ENCODE data around the gene ZNF664.
"Not testable (repeated sequence)": the region's sequence is repeated elsewhere in the genome, so short reads cannot be mapped to it uniquely, and the experiment has no call there.

The ZNF664 gene

GRCh38 chr12:123942238-123942653, 30.8 kb upstream of the ZNF664 start:
- DNase-seq: no peak

- DNase-seq: no peak
Measured at GRCh38 chr12:123942911-123943648, 29.9 kb upstream of the ZNF664 start.

- DNase-seq: no peak
Measured at GRCh38 chr12:123943816-123944215, 29.2 kb upstream of the ZNF664 start.

GRCh38 chr12:123944696-123945095, 28.3 kb upstream of the ZNF664 start:
- DNase-seq: no peak

- DNase-seq: no peak
Measured at GRCh38 chr12:123945287-123946151, 27.5 kb upstream of the ZNF664 start.

- DNase-seq: no peak
Measured at GRCh38 chr12:123946152-123946515, 26.9 kb upstream of the ZNF664 start.

GRCh38 chr12:123946516-123947505, 26.2 kb upstream of the ZNF664 start:
- not testable (repeated sequence) for DNase-seq

- DNase-seq: not testable (repeated sequence)
Measured at GRCh38 chr12:123947531-123947930, 25.5 kb upstream of the ZNF664 start.

GRCh38 chr12:123948401-123948795, 24.6 kb upstream of the ZNF664 start:
- DNase-seq: peak; percentile 79

- DNase-seq: peak; percentile 81
Measured at GRCh38 chr12:123948796-123949769, 23.9 kb upstream of the ZNF664 start.

GRCh38 chr12:123949770-123950165, 23.2 kb upstream of the ZNF664 start:
- DNase-seq: peak; percentile 19

- DNase-seq: no peak
Measured at GRCh38 chr12:123950476-123951349, 22.3 kb upstream of the ZNF664 start.

GRCh38 chr12:123951467-123951866, 21.5 kb upstream of the ZNF664 start:
- DNase-seq: peak; percentile 17

- no peak for DNase-seq
Measured at GRCh38 chr12:123952037-123952436, 21.0 kb upstream of the ZNF664 start.

- no peak for DNase-seq
Measured at GRCh38 chr12:123954647-123955350, 18.2 kb upstream of the ZNF664 start.

GRCh38 chr12:123956249-123956648, 16.8 kb upstream of the ZNF664 start:
- no peak for DNase-seq

GRCh38 chr12:123957196-123957595, 15.8 kb upstream of the ZNF664 start:
- DNase-seq: no peak

- peak; percentile 52 for DNase-seq
Measured at GRCh38 chr12:123958462-123958861, 14.6 kb upstream of the ZNF664 start.

- no peak for DNase-seq
Measured at GRCh38 chr12:123958876-123959275, 14.1 kb upstream of the ZNF664 start.

Measured in eye (tissue), 1 donor.